Upper lobe of left lung (tissue), 4 donors: ENCODE data around the gene FOXR1.

Source experiments
- POLR2A ChIP-seq, 4 donors: fragments of 450-650 bp; IDR thresholded peaks; one replicate each; pipeline ENCODE4 v1.5.1; 2016 to 2017; ENCODE audit warnings: antibody characterized with exemption in 4 of 4, mild to moderate bottlenecking in 2 of 4
- POLR2AphosphoS5 ChIP-seq, 2 donors: sonication (generic); formaldehyde crosslinking; IDR thresholded peaks; one replicate each; pipeline ENCODE4 v1.5.1; 2017; ENCODE audit warnings: antibody characterized with exemption in 2 of 2
- TF ChIP-seq, protein P1 (sequence below), 6 experiments: fragments of 450-650 bp in 4 of 6; fragments of 200-600 bp in 2 of 6; sonication (generic) in 2 of 6; IDR thresholded peaks; one replicate each; pipeline ENCODE4 v1.5.1; 2016 to 2019; ENCODE audit warnings: antibody characterized with exemption in 6 of 6

DNA sequence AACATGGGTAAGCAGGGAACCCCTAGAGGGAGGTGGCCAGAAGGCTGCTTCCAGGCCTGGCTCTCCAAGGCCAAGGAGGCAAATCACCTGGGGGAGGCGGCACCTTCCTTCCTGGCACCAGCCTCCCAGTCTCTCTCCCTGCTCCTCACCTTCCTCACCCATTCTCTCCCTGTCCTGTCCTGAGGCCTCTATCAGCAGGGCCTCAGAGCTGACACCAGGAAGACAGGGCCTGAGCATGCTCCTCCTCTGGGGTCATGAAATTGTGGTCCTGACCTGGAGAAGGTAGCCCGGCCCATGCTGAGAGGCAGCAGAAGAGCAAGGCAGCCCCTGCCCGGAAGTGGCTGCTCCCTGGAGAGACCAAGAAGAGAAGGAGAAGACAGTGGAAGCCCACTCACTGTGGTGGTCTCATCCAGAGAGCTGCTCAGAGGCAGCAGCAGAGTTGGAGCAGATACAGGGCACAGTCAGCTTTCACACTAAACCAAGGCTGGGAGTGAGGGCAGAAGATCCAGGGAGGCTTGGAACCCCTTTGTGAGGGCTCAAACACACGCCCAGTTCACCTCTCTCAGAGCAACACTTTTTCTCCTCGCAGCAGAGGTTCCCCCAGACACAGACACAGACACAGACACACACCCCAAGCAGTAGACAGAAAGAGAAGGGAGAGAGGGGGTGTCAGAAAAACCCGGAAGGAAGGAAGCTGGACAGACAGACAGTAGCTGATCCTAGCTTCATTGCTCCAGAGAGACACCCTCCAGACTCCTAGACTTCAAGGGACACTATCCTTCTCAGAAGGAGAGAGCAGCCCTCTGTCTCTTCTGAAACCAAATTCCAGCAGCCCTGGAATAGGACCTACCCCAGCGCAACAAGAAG, 47.6 kb upstream of the FOXR1 start:
- TF ChIP-seq, protein P1, sequence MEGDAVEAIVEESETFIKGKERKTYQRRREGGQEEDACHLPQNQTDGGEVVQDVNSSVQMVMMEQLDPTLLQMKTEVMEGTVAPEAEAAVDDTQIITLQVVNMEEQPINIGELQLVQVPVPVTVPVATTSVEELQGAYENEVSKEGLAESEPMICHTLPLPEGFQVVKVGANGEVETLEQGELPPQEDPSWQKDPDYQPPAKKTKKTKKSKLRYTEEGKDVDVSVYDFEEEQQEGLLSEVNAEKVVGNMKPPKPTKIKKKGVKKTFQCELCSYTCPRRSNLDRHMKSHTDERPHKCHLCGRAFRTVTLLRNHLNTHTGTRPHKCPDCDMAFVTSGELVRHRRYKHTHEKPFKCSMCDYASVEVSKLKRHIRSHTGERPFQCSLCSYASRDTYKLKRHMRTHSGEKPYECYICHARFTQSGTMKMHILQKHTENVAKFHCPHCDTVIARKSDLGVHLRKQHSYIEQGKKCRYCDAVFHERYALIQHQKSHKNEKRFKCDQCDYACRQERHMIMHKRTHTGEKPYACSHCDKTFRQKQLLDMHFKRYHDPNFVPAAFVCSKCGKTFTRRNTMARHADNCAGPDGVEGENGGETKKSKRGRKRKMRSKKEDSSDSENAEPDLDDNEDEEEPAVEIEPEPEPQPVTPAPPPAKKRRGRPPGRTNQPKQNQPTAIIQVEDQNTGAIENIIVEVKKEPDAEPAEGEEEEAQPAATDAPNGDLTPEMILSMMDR (IDR thresholded peaks at IDR 0.05) = no peak
- TF ChIP-seq POLR2A (IDR thresholded peaks at IDR 0.05) (no peak), POLR2AphosphoS5 (IDR thresholded peaks at IDR 0.05) (no peak)
